DND-41 (cell line): ENCODE results near the gene NCOR1.
"Not testable (repeated sequence)": the region's sequence is repeated elsewhere in the genome, so short reads cannot be mapped to it uniquely, and the experiment has no call there.

Experiments used
- ATAC-seq: fragments of 200-7000 bp; cut with Tn5 transposase; 3 replicates; pipeline ENCODE4 v1.9.1; 2021; ENCODE audit warnings: low read depth; ENCODE audit not compliant: insufficient read depth
- DNase-seq: peaks from one replicate; pipeline ENCODE4 v3.0.0-alpha.2; 2020
- H2AFZ ChIP-seq: 2 replicates; pipeline ENCODE4 v1.6.0; 2012; ENCODE audit warnings: low read depth, low read length
- H3K27ac ChIP-seq: 2 replicates; pipeline ENCODE4 v1.5.1; 2012; ENCODE audit warnings: low read length, inconsistent platforms
- H3K27me3 ChIP-seq: fragments of 200-600 bp; sonication (generic); 2 replicates; pipeline ENCODE4 v1.6.0; 2012; ENCODE audit warnings: low read length, mild to moderate bottlenecking, inconsistent platforms; ENCODE audit not compliant: insufficient read depth, poor library complexity
- H3K36me3 ChIP-seq: 2 replicates; pipeline ENCODE4 v1.5.1; 2012; ENCODE audit warnings: low read length, inconsistent platforms; ENCODE audit not compliant: insufficient read depth
- H3K4me1 ChIP-seq: 2 replicates; pipeline ENCODE4 v1.5.1; 2012; ENCODE audit warnings: mild to moderate bottlenecking, low read length; ENCODE audit not compliant: insufficient read depth
- H3K4me2 ChIP-seq: 2 replicates; pipeline ENCODE4 v1.6.0; 2012; ENCODE audit warnings: mild to moderate bottlenecking, moderate library complexity, low read length, inconsistent platforms; ENCODE audit not compliant: insufficient read depth
- H3K4me3 ChIP-seq, 2 experiments: fragments of 200-600 bp in 1 of 2; shearing (Covaris generic) in 1 of 2; 2 replicates each; pipeline ENCODE4 v1.5.1; 2012 to 2016; ENCODE audit warnings: inconsistent platforms in 2 of 2, low read length in 2 of 2, mild to moderate bottlenecking in 2 of 2, low read depth in 1 of 2, moderate library complexity in 1 of 2
- H3K79me2 ChIP-seq: 2 replicates; pipeline ENCODE4 v1.6.0; 2012; ENCODE audit warnings: low read length, inconsistent platforms; ENCODE audit not compliant: insufficient read depth
- H3K9ac ChIP-seq: 2 replicates; pipeline ENCODE4 v1.6.0; 2012; ENCODE audit warnings: low read depth, mild to moderate bottlenecking, inconsistent platforms, low read length, moderate library complexity
- H3K9me3 ChIP-seq: 2 replicates; pipeline ENCODE4 v1.5.1; 2012; ENCODE audit warnings: low read length, moderate library complexity, mild to moderate bottlenecking, inconsistent platforms; ENCODE audit not compliant: insufficient read depth, severe bottlenecking
- H4K20me1 ChIP-seq: 2 replicates; pipeline ENCODE4 v1.6.0; 2012; ENCODE audit warnings: low read length; ENCODE audit not compliant: insufficient read depth
- CTCF ChIP-seq: IDR thresholded peaks from 2 replicates; pipeline ENCODE4 v1.5.1; 2012; ENCODE audit warnings: borderline replicate concordance, low read length, moderate library complexity, mild to moderate bottlenecking; ENCODE audit not compliant: poor library complexity, severe bottlenecking; ENCODE audit errors: extremely low read depth
- EZH2 ChIP-seq: IDR thresholded peaks from 3 replicates; pipeline ENCODE4 v1.6.1; 2012; ENCODE audit warnings: borderline replicate concordance, low read depth, mild to moderate bottlenecking, moderate library complexity, low read length, inconsistent platforms; ENCODE audit not compliant: severe bottlenecking

The NCOR1 gene

GRCh38 chr17:16158714-16159113 is 56.6 kb downstream of the NCOR1 start:
- H3K4me1 ChIP-seq, result no peaks in the 10 kb centered on the region
- no peak for ATAC-seq
- no peaks in the 10 kb centered on the region for H4K20me1 ChIP-seq
- H2AFZ ChIP-seq, result no peak overlapping the region
- DNase-seq, result no peak
- no peak overlapping the region for H3K9ac ChIP-seq
- H3K27me3 ChIP-seq, result no peaks in the 10 kb centered on the region
- TF ChIP-seq EZH2, result no peak
- TF ChIP-seq CTCF, result no peak
- peaks cover 8% of the 10 kb centered on the region for H3K79me2 ChIP-seq
- H3K4me3 ChIP-seq, result no peak overlapping the region
- H3K27ac ChIP-seq, result no peak overlapping the region
- no peaks in the 10 kb centered on the region for H3K9me3 ChIP-seq
- H3K36me3 ChIP-seq, result peaks cover 56% of the 10 kb centered on the region
- no peak overlapping the region for H3K4me2 ChIP-seq

DNA sequence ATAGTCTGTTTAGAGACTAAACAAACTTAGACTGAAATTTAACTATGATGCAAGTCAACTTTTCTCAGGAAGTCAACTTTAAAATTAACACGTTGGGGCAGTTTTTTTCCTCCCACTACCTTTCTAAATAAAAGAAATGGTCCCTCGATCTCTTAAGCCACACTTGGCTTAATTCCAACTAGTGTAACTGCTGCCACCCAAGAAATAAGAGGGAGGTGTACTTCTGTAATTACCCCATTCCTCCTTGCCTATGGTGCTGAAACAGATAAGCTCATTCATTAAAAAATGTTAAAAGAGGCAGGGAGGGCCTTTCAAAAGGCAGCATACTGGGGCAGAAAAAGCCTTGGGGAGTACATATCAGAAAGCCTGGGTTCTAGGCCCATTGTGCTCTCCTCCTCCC is 59.8 kb downstream of the NCOR1 start:
- Histone ChIP-seq H3K79me2 (peaks cover 4% of the 10 kb centered on the region; the same call in 1 of the 2 replicates), H3K4me2 (no peak overlapping the region), H3K27ac (no peak overlapping the region), H3K4me3 (no peak overlapping the region), H3K27me3 (no peaks in the 10 kb centered on the region), H3K9ac (no peak overlapping the region), H2AFZ (no peak overlapping the region), H3K36me3 (peaks cover 67% of the 10 kb centered on the region), H3K9me3 (no peaks in the 10 kb centered on the region), H3K4me1 (no peaks in the 10 kb centered on the region), H4K20me1 (no peaks in the 10 kb centered on the region)
- no peak for DNase-seq
- ATAC-seq, result no peak
- TF ChIP-seq CTCF (no peak), EZH2 (no peak)

DNA sequence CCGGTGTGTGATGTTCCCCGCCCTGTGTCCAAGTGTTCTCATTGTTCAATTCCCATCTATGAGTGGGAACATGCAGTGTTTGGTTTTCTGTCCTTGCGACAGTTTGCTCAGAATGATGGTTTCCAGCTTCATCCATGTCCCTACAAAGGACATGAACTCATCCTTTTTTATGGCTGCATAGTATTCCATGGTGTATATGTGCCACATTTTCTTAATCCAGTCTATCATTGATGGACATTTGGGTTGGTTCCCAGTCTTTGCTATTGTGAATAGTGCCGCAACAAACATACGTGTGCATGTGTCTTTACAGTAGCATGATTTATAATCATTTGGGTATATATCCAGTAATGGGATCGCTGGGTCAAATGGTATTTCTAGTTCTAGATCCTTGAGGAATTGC is 63.0 kb downstream of the NCOR1 start:
- H3K4me2 ChIP-seq, H3K4me3 ChIP-seq, H3K27ac ChIP-seq, H3K4me1 ChIP-seq, ATAC-seq, H2AFZ ChIP-seq, H3K9me3 ChIP-seq, H4K20me1 ChIP-seq, H3K79me2 ChIP-seq, H3K9ac ChIP-seq, DNase-seq, H3K27me3 ChIP-seq: not testable (repeated sequence)
- H3K36me3 ChIP-seq, result peaks cover 71% of the 10 kb centered on the region

DNA sequence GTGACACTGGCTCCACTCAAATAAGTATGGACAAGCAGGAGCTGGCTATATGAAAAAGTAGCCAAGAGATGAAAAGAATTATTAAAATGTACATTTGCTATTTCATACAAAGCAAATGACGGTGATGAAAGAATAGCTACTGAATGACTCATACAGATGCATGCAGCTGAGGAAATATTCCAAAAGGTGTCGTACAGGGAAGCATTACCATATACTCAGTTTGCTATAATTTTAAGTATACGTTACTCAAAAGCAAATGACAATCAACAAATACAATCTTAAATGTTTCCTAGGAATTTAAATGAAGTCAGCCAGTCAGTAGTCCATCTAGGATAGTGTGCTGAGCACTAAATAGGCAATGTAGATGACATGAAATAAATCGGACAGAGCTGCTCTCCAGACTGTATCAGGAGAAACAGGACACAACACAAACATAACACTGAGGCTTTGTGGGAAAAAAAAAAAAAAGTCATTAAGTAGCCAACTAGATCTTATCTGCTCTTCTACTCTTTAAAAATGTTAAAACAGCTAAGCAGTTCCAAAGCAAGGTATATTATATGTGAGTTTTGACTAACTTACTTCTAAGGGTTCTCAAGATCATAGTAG is 65.0 kb downstream of the NCOR1 start:
- H3K79me2 ChIP-seq, result no peaks in the 10 kb centered on the region; the same call in 1 of the 2 replicates
- no peak overlapping the region for H3K9ac ChIP-seq
- no peak for TF ChIP-seq CTCF
- TF ChIP-seq EZH2, result no peak
- no peaks in the 10 kb centered on the region for H3K4me1 ChIP-seq
- H3K4me2 ChIP-seq, result no peak overlapping the region
- H3K4me3 ChIP-seq, result no peak overlapping the region
- no peak for DNase-seq
- no peaks in the 10 kb centered on the region for H3K9me3 ChIP-seq
- ATAC-seq, result no peak
- H3K36me3 ChIP-seq, result peaks cover 75% of the 10 kb centered on the region
- no peak overlapping the region for H2AFZ ChIP-seq
- H4K20me1 ChIP-seq, result no peaks in the 10 kb centered on the region
- H3K27me3 ChIP-seq, result no peaks in the 10 kb centered on the region
- no peak overlapping the region for H3K27ac ChIP-seq
